ENCODE data around the gene NECTIN2. TPM values are rescaled to one million over a fixed set of nuclear protein-coding genes. Genes with fewer than 3 reads are reported as not detected.

NECTIN2 gene
- total RNA-seq, 1 experiment from 2014 or later, result 61.0 TPM

DNA sequence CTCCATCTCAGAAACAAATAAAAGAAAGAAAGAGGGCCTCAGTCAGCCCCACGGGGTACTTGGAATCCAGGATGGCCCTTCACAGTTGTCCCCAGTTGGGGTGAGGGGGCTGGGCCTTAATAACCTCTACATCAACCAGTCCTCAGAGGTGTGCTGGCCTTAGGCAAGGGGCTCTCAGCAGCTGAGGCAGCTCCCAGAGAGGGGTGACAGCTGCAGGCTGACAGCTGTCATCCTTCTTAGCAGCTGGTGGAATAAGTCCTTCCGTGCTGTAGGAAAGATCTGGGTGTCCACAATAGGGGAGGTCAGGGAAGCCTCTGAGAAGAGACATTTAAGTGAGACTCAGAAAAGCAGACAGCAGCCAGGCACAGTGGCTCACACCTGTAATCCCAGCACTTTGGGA, 29.8 kb upstream of the NECTIN2 start:
- H4K20me1 ChIP-seq (ENCODE audit: low read length), result no peaks in the 10 kb centered on the region
- no peak for DNase-seq
- no peak overlapping the region for H2AFZ ChIP-seq (ENCODE audit: low read length)
- H3F3A ChIP-seq (ENCODE audit: low read length, unreplicated experiment), result no peaks in the 10 kb centered on the region
- no peaks in the 10 kb centered on the region for H3K9me2 ChIP-seq (replicated peaks; ENCODE audit: low read length)
- ATAC-seq, result no peak
- TF ChIP-seq, protein P1, sequence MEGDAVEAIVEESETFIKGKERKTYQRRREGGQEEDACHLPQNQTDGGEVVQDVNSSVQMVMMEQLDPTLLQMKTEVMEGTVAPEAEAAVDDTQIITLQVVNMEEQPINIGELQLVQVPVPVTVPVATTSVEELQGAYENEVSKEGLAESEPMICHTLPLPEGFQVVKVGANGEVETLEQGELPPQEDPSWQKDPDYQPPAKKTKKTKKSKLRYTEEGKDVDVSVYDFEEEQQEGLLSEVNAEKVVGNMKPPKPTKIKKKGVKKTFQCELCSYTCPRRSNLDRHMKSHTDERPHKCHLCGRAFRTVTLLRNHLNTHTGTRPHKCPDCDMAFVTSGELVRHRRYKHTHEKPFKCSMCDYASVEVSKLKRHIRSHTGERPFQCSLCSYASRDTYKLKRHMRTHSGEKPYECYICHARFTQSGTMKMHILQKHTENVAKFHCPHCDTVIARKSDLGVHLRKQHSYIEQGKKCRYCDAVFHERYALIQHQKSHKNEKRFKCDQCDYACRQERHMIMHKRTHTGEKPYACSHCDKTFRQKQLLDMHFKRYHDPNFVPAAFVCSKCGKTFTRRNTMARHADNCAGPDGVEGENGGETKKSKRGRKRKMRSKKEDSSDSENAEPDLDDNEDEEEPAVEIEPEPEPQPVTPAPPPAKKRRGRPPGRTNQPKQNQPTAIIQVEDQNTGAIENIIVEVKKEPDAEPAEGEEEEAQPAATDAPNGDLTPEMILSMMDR (conservative IDR thresholded peaks at IDR 0.05; ENCODE audit: low read depth, low read length), result no peak
- no peak for TF ChIP-seq EZH2phosphoT487 (IDR thresholded peaks at IDR 0.05; ENCODE audit: borderline replicate concordance, low read length)
- TF ChIP-seq EZH2 (IDR thresholded peaks at IDR 0.05; ENCODE audit: low read length, unreplicated experiment), result no peak
- no peaks in the 10 kb centered on the region for H3K36me3 ChIP-seq (ENCODE audit: low read depth, low read length)
- no peak overlapping the region for H3K9ac ChIP-seq (ENCODE audit: low read length)
- intact Hi-C loops (cut with micrococcal nuclease), result no loop called here
- POLR2A ChIA-PET (ENCODE audit: unreplicated experiment), result no interaction called here
- no TSS peak for BruUV-seq (replicated peaks)
- H3K27ac ChIP-seq (ENCODE audit: low read length), result no peak overlapping the region
- no peaks in the 10 kb centered on the region for H3K4me1 ChIP-seq (ENCODE audit: insufficient read depth, low read length)
- no peak overlapping the region for H3K4me2 ChIP-seq (ENCODE audit: low read length)
- no peaks in the 10 kb centered on the region for H3K9me3 ChIP-seq (ENCODE audit: low read length)
- CTCF ChIA-PET, result no interaction called here
- H3K79me2 ChIP-seq (ENCODE audit: low read length), result no peaks in the 10 kb centered on the region
- H3K27me3 ChIP-seq (ENCODE audit: low read length), result no peaks in the 10 kb centered on the region
- H3K4me3 ChIP-seq (ENCODE audit: low read length), result no peak overlapping the region

DNA sequence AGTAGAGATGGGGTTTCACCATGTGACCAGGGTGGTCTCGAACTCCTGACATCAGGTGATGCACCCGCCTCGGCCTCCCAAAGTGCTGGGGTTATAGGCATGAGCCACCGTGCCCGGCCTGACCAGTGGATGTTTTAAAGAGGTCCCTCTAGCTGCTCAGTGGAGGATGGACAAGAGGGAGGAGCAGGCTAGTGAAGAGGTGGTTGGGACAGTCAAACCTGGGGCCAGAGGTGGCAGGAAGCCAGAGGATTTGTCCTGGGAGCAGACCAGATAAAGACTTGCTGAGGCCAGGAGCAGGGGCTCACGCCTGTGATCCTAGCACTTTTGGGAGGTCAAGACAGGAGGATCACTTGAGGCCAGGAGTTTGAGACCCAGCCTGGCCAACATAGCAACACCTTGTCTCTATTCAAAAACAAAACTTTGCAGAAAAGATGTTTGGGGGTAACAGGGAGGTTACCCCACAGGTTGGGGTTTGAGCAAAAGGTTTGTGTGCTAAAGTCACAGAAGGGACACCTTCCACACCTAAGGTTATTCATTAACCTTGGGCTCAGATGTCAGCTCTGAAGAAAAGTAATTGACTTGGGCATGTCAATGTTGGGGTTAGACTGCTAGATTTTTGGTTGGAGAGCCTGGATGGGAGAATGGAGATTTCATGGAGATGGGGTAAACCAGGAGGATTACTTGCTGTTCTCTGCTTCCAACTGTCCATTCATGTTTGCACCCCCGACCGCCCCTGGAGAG, 28.2 kb upstream of the NECTIN2 start:
- BruUV-seq (replicated peaks), result no TSS peak
- Histone ChIP-seq H2AFZ (ENCODE audit: low read length) (no peak overlapping the region), H3K4me1 (ENCODE audit: insufficient read depth, low read length) (no peaks in the 10 kb centered on the region), H3K9ac (ENCODE audit: low read length) (no peak overlapping the region), H3K4me3 (ENCODE audit: low read length) (no peak overlapping the region), H3K36me3 (ENCODE audit: low read depth, low read length) (no peaks in the 10 kb centered on the region), H3K9me3 (ENCODE audit: low read length) (no peaks in the 10 kb centered on the region), H3K4me2 (ENCODE audit: low read length) (no peak overlapping the region), H3K27me3 (ENCODE audit: low read length) (no peaks in the 10 kb centered on the region), H3F3A (ENCODE audit: low read length, unreplicated experiment) (no peaks in the 10 kb centered on the region), H4K20me1 (ENCODE audit: low read length) (no peaks in the 10 kb centered on the region), H3K9me2 (replicated peaks; ENCODE audit: low read length) (no peaks in the 10 kb centered on the region), H3K79me2 (ENCODE audit: low read length) (no peaks in the 10 kb centered on the region), H3K27ac (ENCODE audit: low read length) (no peak overlapping the region)
- no peak for ATAC-seq
- no peak for DNase-seq
- ChIA-PET POLR2A (ENCODE audit: unreplicated experiment) (no interaction called here), CTCF (no interaction called here)
- TF ChIP-seq EZH2phosphoT487 (IDR thresholded peaks at IDR 0.05; ENCODE audit: borderline replicate concordance, low read length) (no peak), EZH2 (IDR thresholded peaks at IDR 0.05; ENCODE audit: low read length, unreplicated experiment) (no peak)
- TF ChIP-seq, protein P1 (conservative IDR thresholded peaks at IDR 0.05; ENCODE audit: low read depth, low read length), result no peak
- intact Hi-C loops (cut with micrococcal nuclease), result no loop called here

DNA sequence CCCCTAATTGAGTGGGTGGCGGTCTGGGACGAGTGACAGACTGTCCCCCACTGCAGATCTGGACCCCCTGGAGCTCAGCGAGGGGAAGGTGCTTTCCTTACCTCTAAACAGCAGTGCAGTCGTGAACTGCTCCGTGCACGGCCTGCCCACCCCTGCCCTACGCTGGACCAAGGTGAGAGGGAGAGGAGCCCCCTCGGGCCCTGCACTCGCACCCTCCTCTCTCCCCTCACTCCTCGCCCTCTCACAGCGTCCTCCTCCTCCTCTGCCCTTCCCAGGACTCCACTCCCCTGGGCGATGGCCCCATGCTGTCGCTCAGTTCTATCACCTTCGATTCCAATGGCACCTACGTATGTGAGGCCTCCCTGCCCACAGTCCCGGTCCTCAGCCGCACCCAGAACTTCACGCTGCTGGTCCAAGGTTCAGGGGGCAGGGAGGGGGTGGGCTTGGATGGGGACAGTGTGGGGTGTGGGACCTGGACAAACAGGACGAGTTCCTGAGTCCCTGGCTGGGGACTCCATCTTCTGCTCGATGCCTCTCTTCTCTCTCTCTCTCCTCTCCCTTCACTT, 27.5 kb upstream of the NECTIN2 start:
- POLR2A ChIA-PET (ENCODE audit: unreplicated experiment), result no interaction called here

More for the DNA sequence above, 27.5 kb upstream of the NECTIN2 start:
- TF ChIP-seq EZH2 (IDR thresholded peaks at IDR 0.05; ENCODE audit: low read length, unreplicated experiment), result no peak
- TF ChIP-seq, protein P1 (conservative IDR thresholded peaks at IDR 0.05; ENCODE audit: low read depth, low read length), result no peak
- TF ChIP-seq EZH2phosphoT487 (IDR thresholded peaks at IDR 0.05; ENCODE audit: borderline replicate concordance, low read length), result no peak
- no peaks in the 10 kb centered on the region for H4K20me1 ChIP-seq (ENCODE audit: low read length)
- H3K27me3 ChIP-seq (ENCODE audit: low read length), result no peaks in the 10 kb centered on the region
- H3F3A ChIP-seq (ENCODE audit: low read length, unreplicated experiment), result no peaks in the 10 kb centered on the region
- H3K79me2 ChIP-seq (ENCODE audit: low read length), result no peaks in the 10 kb centered on the region
- no peaks in the 10 kb centered on the region for H3K4me1 ChIP-seq (ENCODE audit: insufficient read depth, low read length)
- CTCF ChIA-PET, result no interaction called here
- no peak overlapping the region for H3K27ac ChIP-seq (ENCODE audit: low read length)
- H2AFZ ChIP-seq (ENCODE audit: low read length), result no peak overlapping the region
- H3K4me3 ChIP-seq (ENCODE audit: low read length), result no peak overlapping the region
- intact Hi-C loops (cut with micrococcal nuclease), result no loop called here
- no peak for ATAC-seq
- BruUV-seq (replicated peaks), result no TSS peak
- no peaks in the 10 kb centered on the region for H3K9me3 ChIP-seq (ENCODE audit: low read length)
- no peak overlapping the region for H3K4me2 ChIP-seq (ENCODE audit: low read length)
- no peak overlapping the region for H3K9ac ChIP-seq (ENCODE audit: low read length)
- H3K36me3 ChIP-seq (ENCODE audit: low read depth, low read length), result no peaks in the 10 kb centered on the region
- H3K9me2 ChIP-seq (replicated peaks; ENCODE audit: low read length), result no peaks in the 10 kb centered on the region
- DNase-seq, result no peak

All from PC-3 (cell line).